Naive thymus-derived CD4-positive, alpha-beta T cell (primary cell): Measurements from ENCODE around the gene SRP14. TPM values are rescaled to one million over a fixed set of nuclear protein-coding genes. Genes with fewer than 3 reads are reported as not detected.
A peak's percentile ranks its signal among the peaks of the same experiment; 100 is the strongest.

Source experiments
- ATAC-seq: fragments of 150-1000 bp; cut with Tn5 transposase; 2 replicates; pipeline ENCODE4 v1.10.0; 2021; ENCODE audit warnings: mild to moderate bottlenecking, moderate library complexity
- CTCF ChIA-PET: fragments of 350-600 bp; sonication (Branson Sonifier 250); formaldehyde crosslinking; loops from one replicate; lab custom pipeline; 2021; ENCODE audit warnings: antibody characterized with exemption; lab: Charles Lee
- POLR2A ChIA-PET: fragments of 350-600 bp; sonication (Branson Sonifier 250); formaldehyde crosslinking; loops from one replicate; lab custom pipeline; 2021; ENCODE audit warnings: antibody characterized with exemption, inconsistent platforms; lab: Charles Lee
- DNase-seq, 9 donors: peaks; one replicate each; pipeline versions ENCODE4 v3.0.0 to v3.0.0-alpha.2; 2020 to 2022; ENCODE audit warnings: mixed read lengths in 1 of 9
- H3K27ac ChIP-seq: one replicate; pipeline ENCODE4 v1.7.0; 2013; ENCODE audit warnings: mild to moderate bottlenecking, low read depth, low read length, moderate library complexity
- H3K27me3 ChIP-seq, 2 donors: one replicate each; pipeline ENCODE4 v1.7.0; 2013; ENCODE audit warnings: low read length in 2 of 2, mild to moderate bottlenecking in 2 of 2, moderate library complexity in 2 of 2; ENCODE audit not compliant: control insufficient read depth in 2 of 2, insufficient read depth in 2 of 2
- H3K36me3 ChIP-seq, 3 experiments: 1 replicate in 2 of 3; 2 replicates in 1 of 3; pipeline ENCODE4 v1.7.0; 2013; ENCODE audit warnings: low read length in 3 of 3, mild to moderate bottlenecking in 3 of 3, moderate library complexity in 1 of 3; ENCODE audit not compliant: insufficient read depth in 3 of 3, control insufficient read depth in 2 of 3
- H3K4me1 ChIP-seq, 2 donors: one replicate each; pipeline ENCODE4 v1.7.0; 2013; ENCODE audit warnings: low read length in 2 of 2, mild to moderate bottlenecking in 2 of 2, moderate library complexity in 1 of 2; ENCODE audit not compliant: control insufficient read depth in 2 of 2, insufficient read depth in 2 of 2
- H3K4me3 ChIP-seq: 2 replicates; pipeline ENCODE4 v1.7.0; 2013; ENCODE audit warnings: mild to moderate bottlenecking, low read length
- H3K9me3 ChIP-seq, 3 experiments: 1 replicate in 2 of 3; 2 replicates in 1 of 3; pipeline ENCODE4 v1.7.0; 2013; ENCODE audit warnings: low read length in 3 of 3; ENCODE audit not compliant: control insufficient read depth in 2 of 3
- H3K27ac Mint-ChIP-seq, 9 donors: one replicate each; pipeline ENCODE4 v1.8.0; 2020 to 2022; ENCODE audit warnings: mixed read lengths in 9 of 9, mild to moderate bottlenecking in 8 of 9, moderate library complexity in 5 of 9, inconsistent platforms in 2 of 9
- H3K27me3 Mint-ChIP-seq, 5 donors: one replicate each; pipeline ENCODE4 v1.8.0; 2021 to 2022; ENCODE audit warnings: mixed read lengths in 5 of 5, mild to moderate bottlenecking in 1 of 5
- H3K36me3 Mint-ChIP-seq, 5 donors: one replicate each; pipeline ENCODE4 v1.8.0; 2020 to 2022; ENCODE audit warnings: mixed read lengths in 5 of 5, mild to moderate bottlenecking in 3 of 5, inconsistent platforms in 1 of 5
- H3K4me1 Mint-ChIP-seq, 7 donors: one replicate each; pipeline ENCODE4 v1.8.0; 2020 to 2022; ENCODE audit warnings: mixed read lengths in 7 of 7, mild to moderate bottlenecking in 3 of 7, inconsistent platforms in 1 of 7
- H3K4me3 Mint-ChIP-seq, 10 donors: one replicate each; pipeline ENCODE4 v1.8.0; 2020 to 2022; ENCODE audit warnings: mild to moderate bottlenecking in 10 of 10, mixed read lengths in 10 of 10, moderate library complexity in 6 of 10, inconsistent platforms in 2 of 10
- H3K9me3 Mint-ChIP-seq, 11 donors: one replicate each; pipeline ENCODE4 v1.8.0; 2020 to 2022; ENCODE audit warnings: mixed read lengths in 11 of 11, mild to moderate bottlenecking in 4 of 11, inconsistent platforms in 1 of 11, moderate library complexity in 1 of 11
- intact Hi-C, 2 donors: fragments of 100-400 bp; cut with micrococcal nuclease; formaldehyde crosslinking; loops; one replicate each; pipeline ENCODE4 v1.15.1; 2023
- polyA plus RNA-seq, 2 donors: library from polyadenylated mRNA; unstranded; fragments of 300-500 nt; fragmentation: Illumina TruSeq; gene quantifications; one replicate each; pipeline ENCODE4 v1.2.3, GENCODE V29; 2021
- total RNA-seq, 6 experiments: library from RNA in 5 of 6; stranded (reverse) in 5 of 6; gene quantifications; 1 replicate in 5 of 6; 2 replicates in 1 of 6; pipeline ENCODE4 v1.2.3 and lab custom pipeline; 2021 to 2026

SRP14 gene
- total and polyA plus RNA-seq, 7 experiments from 2014 or later, result 92.1 to 963 (median 112) TPM

DNA sequence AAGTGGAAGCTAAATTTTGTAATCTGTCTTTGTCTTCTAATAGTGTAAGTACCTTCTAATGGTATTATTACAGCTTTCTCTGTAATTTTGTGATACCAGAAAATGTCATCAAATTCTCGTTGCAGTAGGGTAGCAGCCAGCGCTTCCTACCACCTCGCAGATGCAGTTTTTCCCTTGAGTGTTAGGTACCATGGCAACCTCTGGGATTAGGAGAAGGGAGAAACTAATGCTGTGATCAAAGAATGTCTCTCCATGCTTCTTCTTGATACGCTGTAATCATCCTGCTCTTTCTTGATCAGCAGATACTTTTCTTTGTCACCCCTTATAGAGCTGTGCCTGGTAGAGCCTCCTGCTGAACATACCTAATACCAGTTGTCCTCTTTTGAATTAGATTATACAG is 27.7 kb downstream of the SRP14 start:
- Mint-ChIP-seq H3K36me3 (peaks cover 27 to 80% (median 73%) of the 10 kb centered on the region in 5 donors), H3K9me3 (peaks cover 0 to 29% (median 17%) of the 10 kb centered on the region in 11 donors), H3K4me3 (no peak overlapping the region), H3K27me3 (no peaks in the 10 kb centered on the region), H3K27ac (no peak overlapping the region), H3K4me1 (no peaks in the 10 kb centered on the region)
- Histone ChIP-seq H3K27me3 (no peaks in the 10 kb centered on the region), H3K4me3 (no peak overlapping the region), H3K9me3 (peaks cover 0 to 11% (median 8%) of the 10 kb centered on the region in 3 experiments), H3K27ac (no peak overlapping the region), H3K36me3 (peaks cover 0 to 25% (median 0%) of the 10 kb centered on the region in 3 experiments), H3K4me1 (no peaks in the 10 kb centered on the region)
- DNase-seq (no peak), ATAC-seq (no peak)
- ChIA-PET CTCF (no interaction called here), POLR2A (interaction anchor here (0.9 kb wide), 1 partner anchor 24 kb away, joined by 3 read pairs; no protein-coding TSS in a partner anchor)
- intact Hi-C loops, result no loop called here

DNA sequence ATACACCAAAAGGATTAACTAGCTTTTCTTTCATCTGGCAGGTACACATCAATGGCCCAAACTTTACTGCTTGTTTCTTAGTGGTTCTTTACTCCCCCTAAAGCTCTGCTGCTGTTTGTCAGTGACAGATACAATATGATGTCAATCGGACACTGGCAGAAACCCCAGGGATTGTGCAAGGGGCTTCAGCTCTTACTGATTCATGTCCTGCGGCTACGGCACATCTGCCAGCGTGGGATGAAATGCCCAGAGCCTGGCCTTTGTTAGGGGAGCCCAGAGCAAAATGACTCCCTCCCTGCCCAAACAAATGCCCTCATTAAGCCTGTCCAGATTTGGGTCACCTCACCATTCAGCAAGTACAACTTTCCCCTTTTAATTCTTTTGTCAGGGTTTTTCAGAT is 28.3 kb downstream of the SRP14 start:
- ChIA-PET POLR2A (no interaction called here), CTCF (interaction anchor here (0.5 kb wide), 1 partner anchor 154 kb away, joined by 3 read pairs; no protein-coding TSS in a partner anchor)
- ATAC-seq (no peak), DNase-seq (no peak)
- no peaks in the 10 kb centered on the region for H3K27me3 ChIP-seq
- Mint-ChIP-seq H3K27ac (no peak overlapping the region), H3K27me3 (no peaks in the 10 kb centered on the region), H3K4me1 (no peaks in the 10 kb centered on the region), H3K9me3 (peaks cover 0 to 29% (median 16%) of the 10 kb centered on the region in 11 donors), H3K4me3 (no peak overlapping the region), H3K36me3 (peaks cover 31 to 77% (median 68%) of the 10 kb centered on the region in 5 donors)
- peaks cover 0 to 11% (median 8%) of the 10 kb centered on the region in 3 experiments for H3K9me3 ChIP-seq
- no peak overlapping the region for H3K27ac ChIP-seq
- H3K36me3 ChIP-seq, result peaks cover 0 to 25% (median 0%) of the 10 kb centered on the region in 3 experiments
- H3K4me3 ChIP-seq, result no peak overlapping the region
- intact Hi-C loops, result no loop called here
- no peaks in the 10 kb centered on the region for H3K4me1 ChIP-seq

DNA sequence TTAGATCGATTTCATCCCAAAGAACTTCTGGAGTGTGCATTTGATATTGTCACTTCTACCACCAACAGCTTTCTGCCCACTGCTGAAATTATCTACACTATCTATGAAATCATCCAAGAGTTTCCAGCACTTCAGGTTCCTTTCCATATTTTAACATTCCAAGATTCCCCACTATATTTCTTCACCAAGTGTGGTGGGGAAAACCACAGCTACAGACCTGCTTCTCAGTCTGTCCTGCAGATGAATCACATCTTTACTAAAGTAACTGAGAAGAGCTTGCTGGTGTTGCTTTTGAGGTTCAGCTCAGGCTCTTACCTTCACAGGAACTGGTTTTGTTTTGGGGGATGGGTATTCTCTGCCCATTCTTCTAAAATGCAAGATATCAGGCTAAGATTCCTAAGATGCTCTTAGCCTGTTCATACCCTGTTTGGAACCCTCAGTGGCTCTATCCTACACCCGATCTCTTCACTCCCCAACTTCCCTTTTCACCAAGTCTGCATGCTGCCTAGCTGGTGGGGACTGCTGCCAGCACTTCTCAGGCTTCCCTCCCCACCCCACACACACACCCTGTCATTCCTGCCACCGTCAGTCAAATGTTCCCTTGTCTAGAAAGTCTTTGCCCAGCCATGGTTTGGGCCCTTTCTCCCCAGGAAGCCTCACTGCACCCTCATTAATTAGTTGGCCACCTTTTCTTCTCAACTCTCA is 30.8 kb downstream of the SRP14 start:
- Histone ChIP-seq H3K4me3 (no peak overlapping the region), H3K27me3 (no peaks in the 10 kb centered on the region), H3K9me3 (no peaks in the 10 kb centered on the region), H3K27ac (no peak overlapping the region), H3K4me1 (no peaks in the 10 kb centered on the region), H3K36me3 (peaks cover 0 to 37% (median 0%) of the 10 kb centered on the region in 3 experiments)
- CTCF ChIA-PET, result no interaction called here
- Mint-ChIP-seq H3K27me3 (no peaks in the 10 kb centered on the region), H3K36me3 (peaks cover 25 to 65% (median 49%) of the 10 kb centered on the region in 5 donors), H3K4me1 (peaks cover 0 to 5% (median 0%) of the 10 kb centered on the region in 7 donors), H3K4me3 (no peak overlapping the region), H3K9me3 (peaks cover 0 to 7% (median under 1%) of the 10 kb centered on the region in 11 donors), H3K27ac (peak overlapping the region in 1 of 9 donors; percentile 2)
- DNase-seq (no peak), ATAC-seq (no peak)
- intact Hi-C loops, result no loop called here
- POLR2A ChIA-PET, result no interaction called here

DNA sequence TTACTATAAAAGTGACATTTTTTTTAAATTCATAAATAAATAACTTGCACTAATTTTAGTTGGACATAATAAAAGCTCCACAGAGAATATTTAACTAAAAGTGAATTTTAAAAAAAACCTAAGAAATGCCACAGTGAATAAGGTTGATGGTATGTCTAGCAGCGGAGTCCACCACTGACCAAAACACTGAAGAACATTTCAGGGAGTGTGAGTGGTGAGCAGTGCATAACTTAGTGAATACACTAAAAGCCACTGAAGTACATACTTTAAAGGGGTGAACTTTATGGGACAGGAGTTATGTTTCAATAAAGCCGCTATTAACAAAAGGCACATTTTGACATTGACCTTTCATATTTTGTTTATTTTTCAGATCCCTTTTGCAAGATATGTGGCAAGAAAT is 32.3 kb downstream of the SRP14 start:
- H3K4me3 ChIP-seq, result no peak overlapping the region
- no peak overlapping the region for H3K27ac ChIP-seq
- H3K27me3 ChIP-seq, result no peaks in the 10 kb centered on the region
- no peaks in the 10 kb centered on the region for H3K4me1 ChIP-seq
- H3K36me3 ChIP-seq, result peaks cover 0 to 35% (median 0%) of the 10 kb centered on the region in 3 experiments
- no peaks in the 10 kb centered on the region for H3K9me3 ChIP-seq
- H3K9me3 Mint-ChIP-seq, result no peaks in the 10 kb centered on the region
- H3K27ac Mint-ChIP-seq, result no peak overlapping the region
- no peaks in the 10 kb centered on the region for H3K27me3 Mint-ChIP-seq
- intact Hi-C loops, result no loop called here
- no peak for ATAC-seq
- peaks cover 0 to 6% (median 0%) of the 10 kb centered on the region in 7 donors for H3K4me1 Mint-ChIP-seq
- CTCF ChIA-PET, result interaction anchor here (0.7 kb wide), 1 partner anchor 329 kb away, joined by 4 read pairs; no protein-coding TSS in a partner anchor
- POLR2A ChIA-PET, result interaction anchor here (0.7 kb wide), 1 partner anchor 139 kb away, joined by 3 read pairs; no protein-coding TSS in a partner anchor
- no peak overlapping the region for H3K4me3 Mint-ChIP-seq
- peaks cover 16 to 59% (median 33%) of the 10 kb centered on the region in 5 donors for H3K36me3 Mint-ChIP-seq
- no peak for DNase-seq

DNA sequence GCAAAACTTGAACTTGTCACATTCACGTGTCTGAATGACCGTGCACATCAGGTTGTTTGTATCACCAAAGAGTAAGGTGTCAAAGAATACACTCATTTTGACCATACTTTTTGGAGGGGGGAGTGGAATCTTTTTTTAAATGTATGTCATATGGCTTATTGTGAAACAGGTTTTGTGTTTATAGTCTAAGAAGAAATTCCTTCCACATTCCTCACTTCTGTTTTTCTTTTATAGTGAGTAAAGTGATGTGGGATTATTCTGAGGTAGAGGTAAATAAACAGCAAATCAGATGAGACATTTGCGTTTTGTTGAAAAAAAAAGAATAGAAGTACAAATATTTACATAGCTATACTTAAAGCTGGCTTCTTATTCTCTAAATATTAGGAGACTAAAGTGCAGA is 33.0 kb downstream of the SRP14 start:
- peaks cover 14 to 57% (median 27%) of the 10 kb centered on the region in 5 donors for H3K36me3 Mint-ChIP-seq
- DNase-seq, result no peak

DNA sequence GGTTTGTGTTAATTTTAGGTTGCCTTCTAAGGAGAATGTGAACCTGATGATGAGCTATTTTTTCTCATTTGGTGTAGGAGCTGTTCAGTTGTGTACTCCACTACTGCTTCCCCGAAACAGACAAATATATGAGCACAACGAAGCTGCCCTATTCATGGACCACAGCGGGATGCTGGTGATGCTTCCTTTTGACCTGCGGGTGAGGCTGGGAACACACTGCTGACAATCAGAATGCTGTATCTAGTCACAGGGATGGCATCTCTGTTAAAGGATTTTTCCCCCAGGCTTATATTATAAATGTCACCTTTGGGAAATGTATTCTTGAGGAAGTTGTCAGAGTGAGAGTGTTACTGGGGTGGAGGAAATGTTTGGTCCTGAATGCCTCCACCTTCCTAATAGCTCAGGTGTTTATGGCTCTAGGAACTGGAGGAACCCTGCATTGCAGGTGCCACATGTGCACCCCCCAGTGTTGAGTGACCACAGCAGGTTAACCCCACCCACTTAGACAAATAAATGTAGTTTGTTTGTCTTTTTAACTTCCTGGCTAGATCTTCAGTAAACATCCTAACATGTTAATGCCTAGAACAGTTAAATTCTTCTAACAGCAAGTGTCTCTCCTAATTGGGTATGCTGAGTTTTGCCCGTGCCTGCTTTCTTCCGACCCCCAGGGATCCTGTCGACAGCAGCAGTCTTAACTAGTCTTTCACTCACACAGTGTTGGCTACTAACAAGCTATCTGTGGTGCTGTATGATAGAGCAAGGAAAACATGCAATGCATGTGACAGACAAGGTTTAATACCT is 35.7 kb downstream of the SRP14 start:
- Mint-ChIP-seq H3K27me3 (no peaks in the 10 kb centered on the region), H3K4me3 (no peak overlapping the region), H3K4me1 (peaks cover 0 to 13% (median 0%) of the 10 kb centered on the region in 7 donors), H3K27ac (no peak overlapping the region), H3K9me3 (no peaks in the 10 kb centered on the region), H3K36me3 (peaks cover 9 to 43% (median 14%) of the 10 kb centered on the region in 5 donors)
- intact Hi-C loops, result no loop called here
- ChIA-PET POLR2A (no interaction called here), CTCF (no interaction called here)
- Histone ChIP-seq H3K27me3 (no peaks in the 10 kb centered on the region), H3K27ac (no peak overlapping the region), H3K4me1 (no peaks in the 10 kb centered on the region), H3K4me3 (no peak overlapping the region), H3K36me3 (peaks cover 0 to 33% (median 0%) of the 10 kb centered on the region in 3 experiments), H3K9me3 (no peaks in the 10 kb centered on the region)
- DNase-seq (no peak), ATAC-seq (no peak)

More for the DNA sequence above, 33.0 kb downstream of the SRP14 start:
- no peaks in the 10 kb centered on the region for H3K9me3 ChIP-seq
- Mint-ChIP-seq H3K27me3 (no peaks in the 10 kb centered on the region), H3K9me3 (no peaks in the 10 kb centered on the region), H3K27ac (no peak overlapping the region), H3K4me1 (peaks cover 0 to 6% (median 0%) of the 10 kb centered on the region in 7 donors), H3K4me3 (no peak overlapping the region)
- no peak overlapping the region for H3K4me3 ChIP-seq
- POLR2A ChIA-PET, result interaction anchor here (0.7 kb wide), 1 partner anchor 139 kb away, joined by 3 read pairs; no protein-coding TSS in a partner anchor
- H3K36me3 ChIP-seq, result peaks cover 0 to 31% (median 0%) of the 10 kb centered on the region in 3 experiments
- no peak for ATAC-seq
- no peaks in the 10 kb centered on the region for H3K27me3 ChIP-seq
- CTCF ChIA-PET, result no interaction called here
- intact Hi-C loops, result no loop called here
- H3K27ac ChIP-seq, result no peak overlapping the region
- no peaks in the 10 kb centered on the region for H3K4me1 ChIP-seq
